NCI-H2196 treated with DMSO at 0.1 percent for 48 hours (cell line): ENCODE data around the gene AP1M2.
"Not testable (repeated sequence)": the region's sequence is repeated elsewhere in the genome, so short reads cannot be mapped to it uniquely, and the experiment has no call there.

Experiments used
- DNase-seq: peaks from one replicate; lab custom pipeline; 2025; ENCODE audit not compliant: unreplicated experiment; lab: John Stamatoyannopoulos, UW

Gene AP1M2

DNA sequence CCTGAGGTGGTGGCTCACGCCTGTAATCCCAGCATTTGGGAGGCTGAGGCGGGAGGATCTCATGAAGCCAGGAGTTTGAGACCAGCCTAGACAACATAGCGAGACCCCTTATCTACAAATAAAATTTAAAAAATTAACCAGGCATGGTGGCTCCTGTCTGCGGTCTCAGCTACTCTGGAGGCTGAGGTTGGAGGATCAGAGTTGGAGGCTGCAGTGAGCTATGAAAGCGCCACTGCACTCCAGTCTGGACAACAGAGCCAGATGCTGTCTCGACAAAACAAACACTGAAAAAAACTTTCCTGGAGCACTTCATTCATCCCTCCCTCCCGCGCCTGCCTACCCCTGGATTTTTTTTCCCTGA lies 44.1 kb downstream of the AP1M2 start:
- no peak for DNase-seq

DNA sequence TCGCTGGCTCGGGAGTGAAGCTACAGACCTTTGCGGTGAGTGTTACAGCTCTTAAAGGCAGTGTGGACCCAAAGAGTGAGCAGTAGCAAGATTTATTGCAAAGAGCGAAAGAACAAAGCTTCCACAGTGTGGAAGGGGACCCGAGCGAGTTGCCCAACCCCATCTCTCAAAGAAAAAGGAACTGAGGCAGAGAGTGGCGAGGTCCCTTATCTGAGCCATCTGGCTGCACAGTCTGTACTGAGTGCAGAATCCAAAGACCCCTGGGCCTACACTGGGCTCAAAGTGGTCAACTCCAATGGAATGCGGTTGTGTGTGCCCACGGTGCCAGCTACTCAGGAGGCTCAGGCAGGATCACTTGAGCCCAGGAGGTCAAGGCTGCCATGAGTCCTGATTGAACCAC lies 48.1 kb downstream of the AP1M2 start:
- not testable (repeated sequence) for DNase-seq

DNA sequence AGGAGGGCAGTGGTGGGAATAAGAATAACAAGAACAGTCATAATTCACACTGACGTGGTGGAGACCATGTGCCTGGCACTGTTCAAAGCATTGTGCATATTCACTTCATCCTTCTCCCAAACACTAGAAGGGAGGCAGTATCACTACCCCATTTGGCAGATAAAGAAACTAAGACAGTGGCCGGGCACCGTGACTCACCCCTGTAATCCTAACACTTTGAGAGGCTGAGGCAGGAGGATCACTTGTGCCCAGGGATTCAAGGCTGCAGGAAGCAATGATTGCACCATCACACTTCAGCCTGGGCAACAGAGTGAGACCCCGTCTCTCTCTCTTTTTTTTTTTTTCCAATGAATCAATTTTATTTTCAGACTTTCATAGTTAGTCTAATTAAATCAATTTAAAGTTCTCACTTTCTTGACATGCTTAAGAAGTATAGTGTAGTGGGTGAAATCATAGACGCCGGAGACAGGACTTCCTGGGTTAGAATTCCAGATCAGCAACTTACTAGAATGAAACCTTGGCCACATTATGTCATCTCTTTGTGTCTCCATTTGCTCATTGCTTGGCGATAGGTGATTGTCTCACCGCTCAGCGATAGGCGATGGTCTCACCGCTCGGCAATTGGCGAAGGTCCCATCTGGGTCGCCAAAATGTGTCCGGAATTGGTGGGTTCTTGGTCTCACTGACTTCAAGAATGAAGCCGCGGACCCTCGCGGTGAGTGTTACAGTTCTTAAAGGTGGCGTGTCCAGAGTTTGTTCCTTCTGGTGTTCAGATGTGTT lies 48.7 kb downstream of the AP1M2 start:
- no peak for DNase-seq

- no peak for DNase-seq
Measured at GRCh38 chr19:10537668-10538067, 49.4 kb downstream of the AP1M2 start.

- no peak for DNase-seq
Measured at GRCh38 chr19:10535613-10536012, 51.5 kb downstream of the AP1M2 start.

- DNase-seq = no peak
Measured at GRCh38 chr19:10533646-10534386, 53.3 kb downstream of the AP1M2 start.

DNA sequence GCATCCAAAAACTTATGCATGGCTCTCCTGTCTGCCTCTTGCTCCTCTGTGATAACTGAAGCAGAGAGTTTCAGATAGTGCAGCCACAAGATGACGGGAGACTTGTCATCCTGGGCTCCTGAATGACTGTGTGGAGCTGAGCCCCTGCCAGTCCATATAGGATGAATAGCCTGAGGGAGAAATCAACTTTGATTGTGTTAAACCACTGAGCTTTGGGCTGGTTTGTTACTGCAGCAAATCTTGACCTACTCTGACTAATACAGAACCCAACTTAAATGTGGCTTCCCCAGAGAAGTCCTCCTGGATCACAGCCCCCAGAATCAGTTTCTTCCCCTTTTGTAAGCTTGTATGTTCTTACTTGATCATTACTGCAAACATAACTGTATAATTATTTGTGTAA lies 54.7 kb downstream of the AP1M2 start:
- no peak for DNase-seq

- DNase-seq = not testable (repeated sequence)
Measured at GRCh38 chr19:10526887-10527286, 60.2 kb downstream of the AP1M2 start.

GRCh38 chr19:10525636-10526035 lies 61.5 kb downstream of the AP1M2 start:
- no peak for DNase-seq

- DNase-seq = no peak
Measured at GRCh38 chr19:10523135-10523636, 63.9 kb downstream of the AP1M2 start.
